Measurements from ENCODE around the gene RASSF1.

DNA sequence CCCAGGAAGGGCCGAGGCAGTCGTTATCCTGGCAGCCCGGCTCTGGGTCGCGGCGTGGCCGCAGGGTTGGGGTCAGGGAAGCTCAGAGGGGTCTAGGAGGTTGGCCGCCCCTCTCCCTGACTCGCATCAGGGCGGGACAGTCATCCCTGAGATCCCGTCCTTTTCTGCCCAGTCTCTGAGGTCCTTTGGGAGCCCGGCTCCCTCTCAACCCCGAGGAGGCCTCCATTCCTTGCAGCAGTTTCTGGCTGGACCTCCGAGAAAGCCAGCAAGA, 18.6 kb downstream of the RASSF1 start:
- no peak for TF ChIP-seq CTCF (IDR thresholded peaks at IDR 0.05; ENCODE audit: insufficient read depth, low read depth, low read length)
- no peak for TF ChIP-seq EZH2 (IDR thresholded peaks at IDR 0.05; ENCODE audit: insufficient read depth, low read length)

Data from astrocyte (in vitro differentiated cells and primary cell).